HG02642 (cell line): ENCODE measurements around the gene SYT9.
A peak's percentile ranks its signal among the peaks of the same experiment; 100 is the strongest.

Experiments used
- ATAC-seq: cut with Tn5 transposase; IDR thresholded peaks from one replicate; pipeline ENCODE4 v1.9.1; 2021; ENCODE audit warnings: mild to moderate bottlenecking; ENCODE audit not compliant: unreplicated experiment, poor library complexity

SYT9 gene

DNA sequence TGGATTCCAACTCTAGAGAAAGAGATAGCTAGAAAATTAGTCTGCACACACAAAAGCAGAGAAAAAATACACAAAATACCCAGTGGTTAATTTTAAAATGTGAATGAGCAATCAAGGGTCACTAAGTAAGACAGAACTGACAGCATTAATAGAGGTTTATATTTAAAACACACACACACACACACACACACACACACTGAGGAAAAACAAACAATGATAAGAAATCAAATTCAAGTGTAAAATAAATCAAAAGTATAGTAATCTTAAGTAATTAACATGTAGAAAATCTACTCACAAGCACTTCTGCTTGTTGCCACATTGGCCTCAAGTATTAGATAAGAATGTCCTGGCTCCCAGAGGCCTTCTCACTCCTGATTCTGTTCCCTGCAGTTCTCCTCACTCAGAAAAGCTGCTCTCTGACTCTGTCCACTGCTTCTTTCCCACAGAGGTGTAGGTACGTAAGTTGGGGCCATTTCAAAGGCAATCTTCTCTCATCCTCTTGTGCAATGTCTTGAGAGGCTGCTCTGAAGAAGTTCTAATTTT, 200.3 kb downstream of the SYT9 start:
- ATAC-seq, result no peak

DNA sequence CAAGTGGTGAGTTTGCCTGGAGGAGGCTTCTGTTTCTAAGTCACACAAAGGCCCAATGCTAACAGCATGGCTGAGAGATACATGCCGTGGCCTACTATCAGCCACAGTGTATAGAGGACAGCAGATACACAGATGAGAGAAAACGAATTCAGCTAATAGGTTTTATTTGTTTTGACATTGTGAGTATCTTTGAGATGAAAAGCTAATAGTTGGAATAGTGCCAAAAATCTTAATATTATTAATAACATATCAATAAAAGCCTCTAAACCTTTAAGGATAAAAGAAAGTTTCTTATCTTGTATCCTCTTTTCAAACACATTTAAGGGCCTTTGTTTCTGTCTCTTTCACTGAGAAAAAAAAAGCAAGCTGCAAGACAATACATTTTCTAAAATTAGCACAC, 203.2 kb downstream of the SYT9 start:
- no peak for ATAC-seq

DNA sequence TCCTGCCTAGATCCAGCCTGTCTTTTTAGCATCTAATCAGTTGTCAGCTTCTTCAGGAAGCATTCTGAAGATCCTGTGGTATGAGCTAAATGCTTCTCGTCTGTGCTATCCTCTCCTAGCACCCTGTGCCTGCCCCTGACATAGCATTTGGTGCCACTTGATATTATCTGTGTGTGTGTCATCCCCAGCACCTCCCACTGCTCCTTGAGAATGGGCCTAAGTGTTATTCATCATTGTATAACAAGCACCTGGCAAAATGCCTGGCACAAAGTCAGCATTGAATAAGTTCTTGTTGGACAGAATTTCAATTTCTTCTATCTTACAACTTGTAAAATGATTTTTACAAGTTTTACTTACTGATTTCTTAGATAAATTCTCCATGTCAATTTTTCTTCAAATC, 205.5 kb downstream of the SYT9 start:
- ATAC-seq, result no peak

DNA sequence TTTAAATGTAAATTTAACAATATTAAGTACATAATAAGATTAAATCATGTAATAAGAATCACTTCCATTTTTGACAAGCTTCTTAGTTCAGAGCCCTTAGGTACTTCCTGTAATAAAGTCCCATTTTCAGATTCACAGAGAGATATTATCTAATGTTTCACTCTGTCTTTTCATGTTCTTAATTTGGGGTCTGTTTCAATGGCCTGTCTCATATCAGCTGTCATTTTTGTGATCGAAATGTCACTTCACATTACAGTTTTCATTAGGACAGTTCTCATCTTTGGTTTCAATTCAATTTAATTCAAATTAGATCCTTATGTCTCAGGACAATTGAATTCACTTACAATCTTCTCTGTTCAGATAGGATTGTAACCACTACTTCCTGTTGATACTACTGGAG, 211.0 kb downstream of the SYT9 start:
- ATAC-seq, result no peak

DNA sequence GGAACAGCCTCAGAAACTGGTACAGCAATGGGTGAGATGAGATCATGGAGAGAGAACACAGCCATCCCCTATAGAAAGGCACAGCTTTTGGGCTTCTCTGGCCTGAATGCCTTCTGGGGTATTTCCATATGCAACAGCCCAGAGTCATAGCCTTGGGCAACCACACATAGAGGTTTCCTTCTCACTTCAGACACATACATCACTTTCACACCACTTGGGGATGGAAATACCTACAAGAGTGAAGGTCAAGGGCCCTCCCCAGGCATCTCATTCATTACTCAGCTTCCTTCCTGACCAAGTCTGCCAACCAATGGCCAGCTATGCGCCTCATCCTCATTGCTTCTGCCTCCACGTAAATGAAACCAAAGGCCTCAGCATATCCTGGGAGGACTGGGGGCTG, 215.9 kb downstream of the SYT9 start:
- peak; percentile 75 for ATAC-seq

DNA sequence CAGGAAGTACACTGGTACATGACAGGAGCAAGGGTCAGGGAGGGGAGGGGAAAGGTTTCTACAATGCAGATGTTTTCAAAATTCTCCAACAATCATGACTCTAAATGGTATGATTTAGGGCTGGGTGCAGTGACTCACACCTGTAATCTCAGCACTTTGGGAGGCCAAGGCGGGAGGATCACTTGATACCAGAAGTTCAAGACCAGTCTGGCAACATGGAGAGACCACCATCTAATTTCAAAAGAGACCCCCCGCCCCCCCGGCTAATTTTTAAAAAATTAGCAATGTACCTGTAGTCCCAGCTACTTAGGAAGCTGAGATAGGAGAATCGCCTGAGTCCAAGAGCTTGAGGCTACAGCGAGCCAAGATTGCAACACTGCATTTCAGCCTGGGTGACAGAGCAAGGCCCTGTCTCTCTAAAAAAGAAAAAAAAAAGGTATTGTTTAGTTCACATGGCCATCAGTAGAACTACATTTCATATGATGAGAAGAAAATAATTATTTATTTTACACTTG, 217.7 kb downstream of the SYT9 start:
- ATAC-seq, result no peak

DNA sequence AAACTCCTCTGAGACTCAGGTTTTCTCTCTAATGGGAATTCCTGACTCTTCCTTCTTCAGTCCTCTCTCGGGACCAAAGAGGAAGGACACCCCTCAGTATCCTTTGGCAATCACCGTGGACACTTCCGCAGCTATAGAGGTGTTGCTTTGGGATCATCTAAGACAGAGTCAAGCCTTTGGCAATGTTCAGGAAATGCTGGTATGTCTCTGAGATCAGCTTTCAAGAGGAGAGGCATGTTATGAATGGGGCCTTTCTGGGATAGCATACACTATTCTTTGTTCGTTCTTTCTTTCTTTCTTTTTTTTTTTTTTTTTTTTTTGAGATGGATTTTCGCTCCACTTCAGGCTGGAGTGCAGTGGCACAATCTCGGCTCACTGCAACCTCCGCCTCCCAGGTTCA, 219.4 kb downstream of the SYT9 start:
- ATAC-seq, result no peak

DNA sequence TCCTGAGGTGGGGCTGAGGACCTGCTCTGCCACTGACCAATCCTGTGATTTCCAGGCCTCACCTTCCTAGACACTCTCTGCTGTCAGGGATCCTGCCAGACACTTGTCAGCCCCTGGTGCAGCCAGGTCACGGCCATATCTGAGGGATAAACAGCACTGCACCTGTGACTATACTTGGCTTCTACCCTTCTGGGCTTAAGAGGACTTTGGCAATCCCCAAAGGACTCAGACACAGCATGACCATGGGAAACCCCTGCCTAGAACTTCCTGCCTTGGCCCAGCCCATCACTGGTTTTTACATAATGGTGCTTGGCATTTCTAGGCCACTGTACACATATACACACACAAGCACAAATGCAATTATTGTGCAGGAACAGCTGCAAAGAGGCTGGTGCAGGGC, 222.0 kb downstream of the SYT9 start:
- peak; percentile 95 for ATAC-seq

DNA sequence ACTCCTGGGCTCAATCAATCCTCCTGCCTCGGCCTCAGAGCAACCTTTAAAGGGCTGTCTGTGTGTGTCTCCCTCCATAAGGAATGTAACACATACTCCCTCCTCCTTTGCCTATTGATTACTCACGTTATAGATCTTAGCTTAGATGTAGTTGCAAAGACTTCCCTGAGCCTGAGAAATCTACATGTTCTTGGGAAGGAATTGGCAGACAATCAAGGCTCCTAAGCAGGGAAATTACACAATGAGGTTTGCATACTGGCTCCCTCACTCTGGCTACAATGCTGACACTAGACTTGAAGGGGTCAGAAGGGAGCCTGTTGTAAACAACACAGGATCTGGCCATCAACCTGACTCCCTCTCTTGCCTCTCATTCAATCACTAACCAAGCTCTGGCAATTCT, 228.4 kb downstream of the SYT9 start:
- ATAC-seq, result no peak

DNA sequence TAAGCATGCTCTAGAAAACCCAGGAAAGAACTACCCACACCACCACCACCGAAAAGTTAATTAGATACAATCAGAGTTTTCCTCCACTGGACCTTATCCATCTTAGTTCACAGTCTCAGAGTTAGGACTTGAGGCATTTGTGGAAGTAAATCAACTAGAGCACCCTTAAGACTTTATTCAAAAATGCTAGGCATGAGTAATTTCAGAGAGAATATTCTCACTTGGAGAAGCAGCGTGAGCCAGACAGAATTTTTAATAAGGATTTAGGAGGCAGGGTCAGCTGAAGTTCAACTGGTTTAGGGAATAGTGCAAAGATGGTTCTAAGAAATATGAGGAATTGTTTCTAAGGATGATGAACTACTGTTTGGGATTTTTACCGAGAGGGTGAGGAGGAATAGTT, 232.4 kb downstream of the SYT9 start:
- ATAC-seq, result no peak

DNA sequence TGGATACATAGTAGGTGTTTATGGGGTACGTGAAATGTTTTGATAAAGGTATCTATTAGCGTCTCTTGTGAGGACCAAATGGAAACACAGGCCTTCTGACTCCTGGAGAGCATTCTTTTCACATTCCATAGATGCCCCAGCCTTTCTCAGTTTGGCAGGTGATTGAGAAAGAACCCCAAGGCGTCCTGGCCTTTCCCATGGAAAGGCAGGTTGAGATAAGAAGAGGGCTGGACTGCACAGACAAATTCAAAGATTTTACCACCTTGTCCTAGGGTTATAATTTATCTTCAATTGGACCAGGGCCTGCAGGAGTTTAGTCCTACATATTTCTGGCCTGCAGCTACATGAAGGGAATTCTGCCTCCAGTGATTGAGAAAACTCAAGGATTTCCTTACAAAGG, 232.9 kb downstream of the SYT9 start:
- ATAC-seq, result no peak

DNA sequence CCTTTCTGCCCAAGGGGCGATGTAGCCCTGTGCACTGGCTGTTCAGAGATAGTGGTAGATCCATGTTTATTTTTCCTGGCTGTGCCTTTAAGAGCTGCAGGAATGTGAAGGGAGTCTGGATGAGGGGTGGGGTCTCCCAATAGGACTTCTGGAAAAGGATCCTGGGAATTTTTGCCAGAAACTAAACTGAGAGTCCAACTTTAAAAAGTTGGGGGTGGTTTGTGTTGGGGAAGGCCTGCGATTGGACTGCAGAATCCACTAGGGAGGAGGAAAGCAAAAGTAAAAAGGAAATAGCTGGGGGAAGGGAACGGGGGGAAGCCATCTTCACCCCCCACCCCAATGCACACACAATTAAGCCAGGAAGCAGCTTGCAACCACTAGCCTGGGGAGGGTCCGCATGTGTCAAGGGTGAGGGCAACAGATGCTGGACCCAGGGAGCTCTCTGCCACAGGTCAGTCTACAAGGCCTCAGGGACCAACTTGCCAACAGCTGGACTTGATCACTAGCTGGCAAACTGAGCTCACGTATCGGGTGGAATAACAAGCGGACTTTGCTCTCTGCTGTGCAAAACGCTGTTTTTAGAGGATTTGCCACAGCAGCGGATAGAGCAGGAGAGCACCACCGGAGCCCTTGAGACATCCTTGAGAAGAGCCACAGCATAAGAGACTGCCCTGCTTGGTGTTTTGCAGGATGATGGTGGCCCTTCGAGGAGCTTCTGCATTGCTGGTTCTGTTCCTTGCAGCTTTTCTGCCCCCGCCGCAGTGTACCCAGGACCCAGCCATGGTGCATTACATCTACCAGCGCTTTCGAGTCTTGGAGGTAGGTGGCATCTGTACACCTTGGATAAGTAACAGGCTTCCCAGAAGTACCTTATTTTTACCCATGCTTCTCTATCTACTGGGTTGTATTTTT, 233.7 kb downstream of the SYT9 start, which contains the start of gene OLFML1:
TSS of gene OLFML1 (plus strand) at position 321 of the 912 bp plus-strand sequence. CDS start at position 691, 370 bp downstream.
- no peak for ATAC-seq

DNA sequence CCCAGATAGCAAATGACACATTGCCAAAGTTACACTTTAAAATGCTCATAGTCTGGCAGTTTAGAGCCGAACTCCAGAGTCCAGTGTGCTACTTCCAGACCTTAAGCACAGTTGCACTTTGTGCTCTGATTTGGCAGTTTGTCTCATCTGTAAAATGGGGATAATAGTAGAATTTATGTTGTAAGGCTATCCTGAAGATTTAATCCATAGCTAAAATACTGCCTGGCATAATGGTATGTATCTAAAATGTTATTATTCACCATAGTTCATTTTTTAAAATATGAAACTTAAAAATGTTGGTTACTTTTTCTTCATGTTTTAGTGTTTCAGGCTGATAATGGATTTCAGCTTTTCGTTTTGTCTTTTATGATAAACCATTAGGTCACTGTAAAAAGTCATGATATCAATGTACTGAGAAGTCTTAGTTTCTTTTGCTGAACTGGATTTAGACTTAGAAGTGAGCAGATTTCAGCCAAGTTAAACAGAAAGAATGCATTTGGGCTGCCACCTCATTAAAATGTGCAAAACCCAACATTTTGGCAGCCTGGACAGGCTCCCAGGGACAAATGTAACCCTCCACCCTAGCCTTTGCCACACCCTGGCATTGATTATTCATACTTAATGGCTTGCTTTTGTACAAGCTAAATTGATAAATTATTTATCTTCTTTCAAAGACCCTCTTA, 234.5 kb downstream of the SYT9 start:
- no peak for ATAC-seq

DNA sequence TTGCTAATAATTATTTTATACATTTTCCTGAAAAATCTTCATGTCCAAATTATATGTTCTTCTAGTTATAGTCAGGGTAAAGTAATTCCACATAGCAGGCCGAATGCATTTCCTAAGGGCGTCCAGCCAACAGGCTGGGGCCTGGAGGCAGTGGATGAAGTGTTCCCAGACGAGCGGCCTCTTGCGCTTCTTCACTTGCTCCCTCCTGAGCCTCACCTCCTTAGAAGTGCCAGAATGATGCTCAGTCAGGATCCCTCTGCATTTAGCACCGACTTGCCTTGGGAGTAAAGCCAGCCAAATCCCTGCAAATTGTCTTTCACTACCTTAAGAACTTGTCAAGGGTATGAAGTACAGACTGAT, 235.1 kb downstream of the SYT9 start:
- ATAC-seq, result no peak

DNA sequence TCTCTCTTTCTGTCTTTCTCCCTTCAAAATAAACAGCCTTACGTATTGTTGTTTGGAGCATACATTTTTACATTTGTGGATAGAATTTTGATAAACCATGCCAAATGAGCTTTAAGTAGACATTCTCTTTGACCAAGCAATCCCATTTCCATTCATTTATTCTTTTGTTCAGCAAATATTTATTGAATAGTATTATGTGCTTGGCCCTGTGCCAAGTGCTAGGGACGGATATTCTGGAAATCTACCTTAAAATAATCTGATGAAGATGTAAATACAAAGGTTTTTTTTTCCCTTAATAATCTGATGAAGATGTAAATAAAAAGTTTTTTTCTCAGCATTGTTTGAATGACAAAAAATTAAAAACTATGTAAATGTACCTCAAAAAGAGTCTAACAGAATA, 235.7 kb downstream of the SYT9 start:
- no peak for ATAC-seq

DNA sequence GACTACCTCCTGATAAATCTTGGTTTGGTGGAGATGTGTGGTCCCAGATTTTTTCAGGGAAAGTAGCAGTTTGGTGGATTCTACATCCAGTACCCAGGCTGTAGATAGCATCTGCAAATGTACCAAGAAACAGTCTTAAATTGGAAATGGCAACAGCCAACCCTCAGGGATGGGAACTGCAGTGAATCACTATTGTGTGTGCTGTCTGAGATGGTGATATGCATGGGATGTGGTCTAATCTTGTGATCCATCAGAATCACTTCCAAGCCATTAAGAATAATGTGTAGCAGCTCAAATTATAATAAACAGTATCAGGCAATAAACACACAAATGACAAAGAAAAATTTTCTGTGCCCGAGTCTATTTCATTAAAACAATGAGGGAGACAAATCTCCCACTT, 237.0 kb downstream of the SYT9 start:
- ATAC-seq, result no peak

DNA sequence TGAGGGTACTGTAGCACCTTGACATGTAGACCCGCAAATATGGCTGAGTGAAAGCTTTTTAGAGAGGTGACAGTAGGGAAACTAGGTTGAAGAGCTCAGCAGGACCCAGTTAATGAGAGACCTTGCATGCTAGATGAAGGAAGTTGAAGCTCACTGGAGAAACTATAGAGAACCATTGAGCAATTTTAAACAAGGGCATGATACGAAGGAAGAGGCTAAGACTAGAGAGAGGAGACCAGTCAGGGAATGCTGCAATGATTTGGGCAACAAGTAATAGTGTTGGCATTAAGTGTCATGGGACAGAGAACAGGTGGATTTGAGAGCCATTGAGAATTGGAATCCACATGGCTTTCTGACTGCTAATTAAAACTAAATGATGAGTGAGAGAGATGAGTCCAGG, 237.7 kb downstream of the SYT9 start:
- no peak for ATAC-seq

DNA sequence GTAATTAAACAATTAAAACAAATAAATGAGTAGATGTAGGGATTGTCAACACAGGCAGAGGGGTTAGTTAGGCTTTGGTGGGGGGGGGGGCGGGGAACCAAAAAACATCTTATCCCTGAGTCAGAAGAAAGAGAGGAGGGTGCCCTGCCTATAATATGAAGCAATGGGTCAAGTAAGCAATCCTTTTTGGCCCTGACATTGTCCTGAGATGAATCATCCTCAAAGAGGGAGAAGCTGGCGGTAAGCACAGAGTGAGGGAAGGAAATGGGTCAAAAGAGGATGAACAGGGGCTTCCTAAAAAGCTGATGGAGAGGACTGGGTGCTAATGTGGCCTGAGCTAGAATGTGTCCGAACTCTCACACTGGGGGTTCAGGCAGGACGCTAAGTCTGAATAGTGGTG, 238.3 kb downstream of the SYT9 start:
- ATAC-seq, result no peak

DNA sequence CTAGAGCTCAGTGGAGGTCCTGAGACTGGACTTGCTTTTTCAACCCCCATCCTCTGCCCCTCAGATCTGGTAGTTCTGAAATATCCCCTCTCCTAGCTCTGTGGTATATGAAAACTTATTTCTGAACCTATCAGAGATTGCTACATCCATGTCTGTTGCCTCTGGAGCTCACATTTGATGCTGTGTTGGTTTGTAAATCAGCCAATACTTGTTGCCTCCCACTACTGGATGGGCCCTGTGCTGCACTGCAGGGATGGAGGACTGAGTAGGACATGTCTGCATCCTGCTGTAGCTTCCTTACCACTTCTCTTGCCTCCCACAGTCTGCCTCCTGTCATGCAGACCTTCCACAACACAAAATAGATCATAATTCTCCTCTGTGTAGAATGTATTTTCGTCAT, 238.8 kb downstream of the SYT9 start:
- ATAC-seq, result no peak

DNA sequence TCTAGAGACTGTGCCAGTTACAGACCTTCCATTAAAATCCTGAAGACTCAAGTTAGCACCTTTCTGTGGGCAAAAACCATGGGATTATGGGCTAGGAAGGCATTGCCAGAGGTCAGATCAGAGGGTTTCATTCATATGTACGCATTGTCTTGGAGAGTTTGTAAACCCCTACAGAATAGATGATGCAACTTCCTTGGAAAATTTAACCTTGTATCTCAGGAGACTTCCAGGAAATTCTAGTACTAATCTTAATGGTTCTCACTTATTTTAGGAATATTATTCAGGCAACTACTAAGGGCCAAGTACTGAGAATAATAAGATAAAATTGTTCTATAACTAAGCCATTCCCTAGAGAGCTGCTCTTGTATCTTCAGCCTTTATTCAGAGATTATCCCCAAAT, 240.5 kb downstream of the SYT9 start:
- ATAC-seq, result no peak

DNA sequence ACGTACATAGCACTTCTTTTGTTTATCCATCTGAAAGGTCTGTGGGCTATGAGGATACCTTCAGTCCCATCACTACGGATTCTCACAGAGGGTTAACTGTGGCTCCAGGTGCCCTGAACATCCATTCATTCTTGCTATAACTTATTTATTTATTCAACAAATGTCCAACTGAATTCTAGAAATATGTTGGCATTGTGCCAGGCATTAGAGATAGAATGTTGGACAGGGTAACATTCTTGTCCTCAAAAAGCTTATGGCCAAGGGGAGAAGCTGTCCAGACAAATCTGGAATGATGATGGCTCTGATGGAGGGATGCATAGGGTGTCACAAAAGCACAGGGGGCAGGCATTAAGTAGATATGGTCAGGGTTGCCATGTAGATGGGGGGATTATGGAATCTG, 242.0 kb downstream of the SYT9 start:
- no peak for ATAC-seq
